Measurements from ENCODE around the gene ISYNA1. TPM values are rescaled to one million over a fixed set of nuclear protein-coding genes. Genes with fewer than 3 reads are reported as not detected.

The ISYNA1 gene
- total and polyA plus RNA-seq, 2 of the 4 experiments (the other 2 are of a cell fraction): 3.4 to 24.7 TPM

GRCh38 chr19:18399008-18399407 is 38.9 kb downstream of the ISYNA1 start:
- in situ Hi-C loops (cut with MboI; ENCODE audit: low sequenced_read_pairs): no loop called here
- peak overlapping the region; percentile 18; the same call in 1 of the 2 replicates for H3K27ac ChIP-seq (ENCODE audit: insufficient read depth, low read length)
- H3K9me3 ChIP-seq (ENCODE audit: control insufficient read depth, insufficient read depth, low read length): no peaks in the 10 kb centered on the region
- H4K91ac ChIP-seq (ENCODE audit: insufficient read depth, low read depth, low read length): no peak overlapping the region
- H2BK15ac ChIP-seq (ENCODE audit: low read depth, low read length): no peak overlapping the region
- H2AK9ac ChIP-seq (replicated peaks; ENCODE audit: low read depth, low read length, poor library complexity): no peak overlapping the region
- TF ChIP-seq NFE2L2 (IDR thresholded peaks at IDR 0.05; ENCODE audit: low read depth, low read length) (peak; percentile 54; the same call in 1 of the 2 replicates), BHLHE40 (IDR thresholded peaks at IDR 0.05; ENCODE audit: low read depth, low read length) (peak; percentile 75), MAFK (IDR thresholded peaks at IDR 0.05; ENCODE audit: low read depth, low read length) (peak; percentile 90), POLR2A (IDR thresholded peaks at IDR 0.05; ENCODE audit: low read depth, low read length) (no peak)
- no peak overlapping the region for H2AFZ ChIP-seq (replicated peaks; ENCODE audit: low read length, poor library complexity)
- H4K8ac ChIP-seq (ENCODE audit: low read depth in 2 of 2, low read length in 2 of 2): peak overlapping the region in 1 of 2 experiments; percentile 4; a peak in 1 of 4 replicates
- ATAC-seq (ENCODE audit: low read depth) (peak; percentile 80), DNase-seq (peak; percentile 87)
- ChIA-PET POLR2A (ENCODE audit: unreplicated experiment) (interaction anchor here (0.6 kb wide), 1 partner anchor 57 kb away, joined by 6 read pairs; no protein-coding TSS in a partner anchor), CTCF (interaction anchor here (0.9 to 1.5 kb wide), 2 partner anchors 10 to 11 kb away, joined by 4 read pairs; no protein-coding TSS in a partner anchor)
- H3K4me1 ChIP-seq (ENCODE audit: control insufficient read depth, insufficient read depth, low read length): peaks cover 21% of the 10 kb centered on the region
- no peak overlapping the region for H3K4me2 ChIP-seq (ENCODE audit: low read depth, low read length)
- WGBS, 2 experiments (ENCODE audit: extremely low coverage in 2 of 2, insufficient read length in 1 of 2): 0% methylated on average over 4 of the region's 6 CpGs; no CpG with 5 or more reads in 1 of the 2 experiments
- BruUV-seq (replicated peaks): no TSS peak
- H4K20me1 ChIP-seq (ENCODE audit: insufficient read depth, low read length): no peaks in the 10 kb centered on the region
- intact Hi-C loops (cut with micrococcal nuclease): no loop called here
- no peaks in the 10 kb centered on the region for H3K27me3 ChIP-seq (ENCODE audit: control insufficient read depth, insufficient read depth, low read length)
- H3K18ac ChIP-seq (ENCODE audit: low read depth, low read length): no peak overlapping the region
- no peaks in the 10 kb centered on the region for H3K79me1 ChIP-seq (ENCODE audit: low read depth in 1 of 2, low read length in 2 of 2)
- H3K36me3 ChIP-seq (ENCODE audit: control insufficient read depth, insufficient read depth, low read length): no peaks in the 10 kb centered on the region
- no peak overlapping the region for H2BK5ac ChIP-seq (ENCODE audit: low read depth, low read length, poor library complexity, severe bottlenecking)
- dilution Hi-C loops (cut with HindIII; ENCODE audit: low sequenced_read_pairs, unreplicated experiment): no loop called here
- H3K9me1 ChIP-seq (ENCODE audit: insufficient read depth, low read length): peaks cover 6% of the 10 kb centered on the region; the same call in 1 of the 2 replicates
- H2BK120ac ChIP-seq (ENCODE audit: low read depth, low read length): peak overlapping the region; percentile 65; the same call in 1 of the 2 replicates
- no peak overlapping the region for H3K14ac ChIP-seq (replicated peaks; ENCODE audit: low read depth, low read length)
- H3K9ac ChIP-seq (ENCODE audit: low read depth, low read length): no peak overlapping the region
- no peak overlapping the region for H3K4me3 ChIP-seq (ENCODE audit: insufficient read depth, low read depth, low read length)
- H4K5ac ChIP-seq (ENCODE audit: low read depth, low read length): no peak overlapping the region
- H3K56ac ChIP-seq (ENCODE audit: extremely low read depth, insufficient read depth, low read length): no peak overlapping the region
- H3K23ac ChIP-seq (ENCODE audit: low read depth, low read length): no peak overlapping the region
- H3K4ac ChIP-seq (ENCODE audit: low read depth, low read length): 0 out of 2 replicates have a peak overlapping the region, but pooled peaks have one; percentile 34
- H2AK5ac ChIP-seq (ENCODE audit: low read depth, low read length): peak overlapping the region; percentile 30; the same call in 1 of the 2 replicates
- no peak overlapping the region for H2BK20ac ChIP-seq (ENCODE audit: low read depth, low read length)
